ENCODE data around the gene GFY.

DNA sequence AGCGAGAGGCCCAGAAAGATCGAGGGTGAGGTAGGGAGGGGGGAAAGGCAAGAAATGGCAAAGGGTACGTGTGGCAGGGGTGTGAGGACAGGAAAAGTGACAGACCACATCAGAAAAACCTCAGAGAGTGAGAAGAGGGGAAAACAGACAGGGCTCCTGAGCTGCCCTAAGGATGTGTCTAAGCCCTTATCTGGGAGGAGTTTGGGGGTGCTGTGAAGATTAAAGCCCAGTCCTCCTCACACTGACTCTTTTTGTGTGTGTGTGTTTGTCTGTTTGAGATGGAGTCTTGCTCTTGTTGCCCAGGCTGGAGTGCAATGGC lies 1.2 kb upstream of the GFY start:
- TF ChIP-seq CTCF (IDR thresholded peaks at IDR 0.05) (no peak), POLR2A (IDR thresholded peaks at IDR 0.05) (no peak)

All from adrenal gland (tissue), 5 donors.